Cortex of kidney (tissue), 1 donor: ENCODE measurements around the gene TAF8.
"Not testable (repeated sequence)": the region's sequence is repeated elsewhere in the genome, so short reads cannot be mapped to it uniquely, and the experiment has no call there.

ENCODE experiments used
- DNase-seq: peaks from one replicate; lab custom pipeline; 2025; lab: John Stamatoyannopoulos, UW

TAF8 gene

DNA sequence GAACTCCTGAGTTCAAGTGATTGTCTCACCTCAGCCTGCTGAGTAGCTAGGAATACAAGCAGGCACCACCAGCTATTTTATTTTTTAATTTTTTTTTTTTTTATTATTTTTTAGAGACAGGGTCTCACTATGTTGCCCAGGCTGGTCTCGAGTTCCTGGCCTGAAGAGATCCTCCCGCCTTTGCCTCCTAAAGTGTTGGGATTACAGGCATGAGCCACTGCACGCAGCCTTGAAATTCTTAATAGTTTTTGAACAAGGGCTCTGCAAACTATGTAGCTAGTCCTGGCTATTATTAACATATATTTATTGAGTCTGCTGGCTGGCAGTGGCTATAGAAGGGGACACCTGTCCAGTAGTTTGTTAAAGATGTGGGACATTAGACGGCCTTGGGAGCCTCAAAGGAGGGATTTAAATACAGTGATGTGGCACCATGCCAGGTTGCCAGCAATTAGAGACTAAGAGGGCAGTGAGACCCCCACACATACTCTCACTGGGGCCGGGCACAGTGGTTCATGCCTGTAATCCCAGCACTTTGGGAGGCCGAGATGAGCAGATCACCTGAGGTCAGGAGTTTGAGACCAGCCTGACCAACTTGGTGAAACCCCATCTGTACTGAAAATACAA is 21.1 kb upstream of the TAF8 start:
- DNase-seq: no peak

DNA sequence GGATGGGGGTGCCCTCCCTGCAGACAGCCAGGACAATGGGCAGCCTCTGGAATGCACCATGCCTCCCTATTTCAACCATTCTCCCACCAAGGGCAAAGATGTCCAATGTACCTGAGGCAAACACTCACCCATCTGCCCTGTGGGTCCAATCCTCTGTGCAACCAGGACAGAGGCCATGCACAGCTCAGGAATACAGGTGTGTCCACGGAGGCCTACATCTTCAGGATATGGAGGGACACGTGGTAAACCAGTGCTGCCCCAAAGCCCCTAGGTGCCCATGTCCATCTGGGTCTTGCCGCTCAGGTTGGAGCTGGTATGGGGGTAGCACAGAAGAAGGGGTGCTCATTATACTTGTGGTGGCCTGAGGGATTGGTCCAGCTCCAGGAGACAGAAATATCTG is 20.4 kb upstream of the TAF8 start:
- no peak for DNase-seq

DNA sequence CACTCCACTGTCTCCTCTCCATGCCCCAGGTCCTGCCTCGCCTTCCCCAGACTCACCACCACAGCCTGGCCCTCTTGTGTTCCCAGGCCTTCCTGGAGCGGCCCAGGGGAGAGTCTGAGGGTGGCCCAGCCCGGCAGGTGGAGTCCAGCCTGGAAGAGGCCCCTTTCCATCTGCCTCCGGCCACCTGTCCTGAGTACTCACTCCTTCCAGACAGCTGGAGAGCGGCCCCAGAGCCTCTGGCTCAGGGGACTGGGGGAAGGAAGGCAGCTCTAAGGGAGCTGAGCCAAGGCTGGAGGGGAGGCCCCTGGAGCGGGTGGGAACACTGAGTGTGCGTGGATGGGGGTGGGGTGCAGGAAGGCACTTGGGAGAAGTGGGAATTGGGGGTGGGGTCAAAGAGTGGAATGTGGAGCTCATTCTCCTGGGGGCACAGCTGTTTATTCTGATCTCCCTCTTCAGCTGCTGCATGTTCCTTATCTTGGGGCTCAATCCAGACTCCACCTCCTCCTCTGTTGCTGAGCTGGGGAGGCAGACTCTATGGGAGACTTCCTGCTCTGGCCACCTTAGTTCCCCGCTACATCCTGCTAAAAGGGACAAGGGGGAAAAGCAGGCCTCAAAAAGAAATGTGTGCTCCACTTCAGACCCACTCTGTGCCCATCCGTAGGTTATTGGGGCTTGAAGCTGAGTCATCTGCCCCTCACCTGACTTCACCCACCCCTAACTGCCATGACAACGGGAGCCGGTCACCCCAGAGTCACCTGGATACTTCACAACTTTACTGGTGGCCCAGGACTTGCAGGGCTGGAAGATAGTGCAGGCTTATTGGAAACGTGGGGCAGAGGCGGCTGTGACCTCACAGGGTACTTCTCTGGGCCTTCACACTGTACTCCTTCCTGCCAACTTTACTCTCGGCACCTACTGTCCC is 19.5 kb upstream of the TAF8 start:
- DNase-seq: no peak

DNA sequence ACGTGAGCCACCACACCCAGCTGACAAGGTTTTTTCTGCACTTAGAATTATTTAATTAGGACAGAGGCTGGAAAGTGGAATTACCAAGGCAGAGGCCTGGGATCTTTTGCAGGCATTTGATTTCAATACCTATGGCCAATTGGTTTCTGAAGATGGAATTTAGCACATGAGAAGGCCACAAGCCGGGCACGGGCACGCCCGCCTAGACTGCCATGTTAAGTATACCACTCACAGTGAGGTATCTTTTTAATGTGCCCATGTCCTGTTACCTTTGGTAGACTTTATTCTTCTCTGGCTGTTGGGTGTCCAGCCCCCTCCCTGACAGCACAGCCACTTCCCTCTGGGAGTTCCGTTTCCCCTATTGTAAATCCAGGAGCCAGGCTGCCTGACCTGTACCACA is 18.0 kb upstream of the TAF8 start:
- no peak for DNase-seq

DNA sequence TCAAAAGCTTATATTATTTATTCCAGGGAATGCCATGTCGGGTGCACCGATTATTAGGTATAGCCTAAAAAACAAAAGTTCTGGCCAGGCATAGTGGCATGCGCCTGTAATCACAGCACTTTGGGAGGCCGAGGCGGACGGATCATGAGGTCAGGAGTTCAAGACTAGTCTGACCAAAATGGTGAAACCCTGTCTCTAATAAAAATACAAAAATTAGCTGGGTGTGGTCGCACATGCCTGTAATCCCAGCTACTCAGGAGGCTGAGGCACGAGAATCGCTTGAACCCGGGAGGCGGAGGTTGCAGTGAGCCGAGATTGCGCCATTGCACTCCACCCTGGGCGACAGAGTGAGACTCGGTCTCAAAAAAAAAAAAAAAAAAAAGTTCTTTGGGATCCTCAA is 12.7 kb upstream of the TAF8 start:
- DNase-seq: not testable (repeated sequence)

DNA sequence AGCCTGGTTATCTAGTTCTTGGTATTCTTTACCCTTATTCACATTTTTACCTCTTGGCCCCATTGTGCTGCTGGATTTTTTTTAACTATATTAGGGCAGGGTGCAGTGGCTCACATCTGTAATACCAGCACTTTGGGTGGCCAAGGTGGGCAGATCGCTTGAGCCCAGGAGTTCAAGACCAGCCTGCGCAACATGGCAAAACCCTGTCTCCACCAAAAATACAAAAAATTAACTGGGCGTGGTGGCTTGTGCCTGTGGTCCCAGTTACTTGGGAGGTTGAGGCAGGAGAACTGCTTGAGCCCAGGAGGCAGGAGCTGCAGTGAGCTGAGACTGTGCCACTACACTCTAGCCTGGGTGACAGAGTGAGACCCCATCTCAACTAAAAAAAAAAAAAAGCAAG is 12.2 kb upstream of the TAF8 start:
- no peak for DNase-seq

DNA sequence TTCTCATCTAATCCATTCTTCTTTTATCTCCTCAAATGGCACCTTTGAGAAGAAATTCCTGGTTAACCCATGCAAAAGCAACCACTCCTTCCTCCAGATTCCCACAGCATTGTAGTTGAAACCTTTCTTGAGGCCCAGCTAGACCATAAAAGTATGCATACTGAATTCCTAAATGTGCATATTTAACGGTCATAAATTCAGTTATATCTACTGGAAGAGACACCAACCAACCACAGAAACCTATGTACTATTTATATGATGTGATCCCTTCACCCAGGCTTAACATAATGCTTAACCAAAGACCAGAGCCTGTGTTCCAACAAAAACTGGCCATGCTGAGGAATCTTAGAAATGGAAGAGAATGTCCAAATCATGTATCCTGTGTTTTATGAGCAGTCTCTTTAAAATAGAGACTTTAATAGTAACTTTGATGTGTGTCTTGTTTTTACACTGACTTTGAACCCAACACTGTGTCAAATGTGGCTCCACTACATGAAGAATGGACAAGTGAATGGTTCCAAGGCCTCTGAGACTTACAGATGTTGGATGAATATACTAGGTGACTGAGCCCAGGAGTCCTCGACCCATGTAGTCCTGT is 11.4 kb upstream of the TAF8 start:
- no peak for DNase-seq

DNA sequence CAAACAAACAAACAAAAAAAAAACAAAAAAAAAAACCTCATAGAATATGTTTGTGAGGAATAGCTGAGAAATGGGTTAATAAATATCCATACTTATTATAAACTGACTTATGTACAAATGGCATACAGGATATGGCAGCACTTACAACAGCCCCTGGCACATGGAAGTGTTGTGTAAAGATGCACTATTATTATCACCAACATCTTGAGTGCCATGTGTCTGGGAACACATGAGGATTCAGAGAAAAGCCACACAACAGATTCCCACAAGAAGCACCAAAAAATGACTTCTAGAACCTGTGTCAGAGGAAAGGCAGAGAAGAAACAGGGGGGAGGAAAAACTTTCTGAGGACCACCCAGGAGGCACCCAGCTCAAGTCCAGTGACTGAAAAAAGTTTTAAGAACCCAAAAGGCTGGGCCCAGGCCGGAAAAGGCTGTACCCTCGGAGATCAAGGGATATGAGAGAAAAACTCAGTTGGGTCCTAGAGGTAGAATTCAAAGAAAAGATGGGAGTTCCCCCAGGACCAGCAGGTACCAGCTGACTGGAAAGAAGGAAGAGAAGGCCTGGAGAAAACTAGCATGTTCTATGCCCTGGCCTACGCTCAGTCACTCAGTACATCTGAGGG is 9.4 kb upstream of the TAF8 start:
- no peak for DNase-seq

DNA sequence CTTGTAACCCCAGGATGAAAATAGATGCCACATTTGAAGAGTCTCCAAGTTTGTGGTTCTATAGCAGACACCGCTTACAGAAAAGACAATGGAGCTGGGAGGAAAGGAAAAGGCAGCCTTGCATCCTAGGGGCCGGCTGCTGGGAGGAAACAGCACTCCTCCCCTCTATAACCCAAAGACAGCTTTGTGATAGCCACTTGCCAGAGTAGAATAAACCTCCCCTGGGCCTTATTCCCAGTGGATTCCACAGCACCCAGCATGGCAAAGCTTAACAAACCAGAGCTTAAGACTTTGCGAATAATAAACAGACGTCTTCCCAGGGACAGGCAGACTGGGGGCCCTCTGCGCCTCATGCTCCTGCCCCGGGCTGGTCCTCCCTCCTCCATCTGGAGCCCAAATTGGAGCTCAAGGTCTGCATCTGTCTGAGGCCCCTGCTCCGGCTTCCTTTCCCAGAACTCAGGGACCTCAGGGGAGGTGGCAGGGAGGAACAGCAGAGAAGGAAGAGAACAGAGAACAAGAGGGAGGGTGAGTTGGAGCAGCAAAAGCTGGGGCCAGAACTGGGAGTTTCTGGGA is 8.8 kb upstream of the TAF8 start:
- DNase-seq: no peak

DNA sequence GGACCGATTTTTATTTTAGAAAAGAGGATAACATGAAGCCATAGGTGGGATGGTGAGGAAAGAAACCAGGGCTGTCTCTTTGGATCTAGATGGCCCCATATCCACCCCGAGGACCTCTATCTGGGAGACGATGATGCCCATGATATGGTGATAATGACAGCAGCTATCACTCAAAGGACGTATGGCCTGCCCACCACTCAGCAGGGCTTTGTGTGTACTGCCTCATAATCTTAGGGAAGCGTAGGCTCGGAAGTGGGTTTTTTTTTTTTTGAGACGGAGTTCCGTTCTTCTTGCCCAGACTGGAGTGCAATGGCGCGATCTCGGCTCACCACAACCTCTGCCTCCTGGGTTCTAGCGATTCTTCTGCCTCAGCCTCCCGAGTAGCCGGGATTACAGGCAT is 8.2 kb upstream of the TAF8 start:
- DNase-seq: no peak

DNA sequence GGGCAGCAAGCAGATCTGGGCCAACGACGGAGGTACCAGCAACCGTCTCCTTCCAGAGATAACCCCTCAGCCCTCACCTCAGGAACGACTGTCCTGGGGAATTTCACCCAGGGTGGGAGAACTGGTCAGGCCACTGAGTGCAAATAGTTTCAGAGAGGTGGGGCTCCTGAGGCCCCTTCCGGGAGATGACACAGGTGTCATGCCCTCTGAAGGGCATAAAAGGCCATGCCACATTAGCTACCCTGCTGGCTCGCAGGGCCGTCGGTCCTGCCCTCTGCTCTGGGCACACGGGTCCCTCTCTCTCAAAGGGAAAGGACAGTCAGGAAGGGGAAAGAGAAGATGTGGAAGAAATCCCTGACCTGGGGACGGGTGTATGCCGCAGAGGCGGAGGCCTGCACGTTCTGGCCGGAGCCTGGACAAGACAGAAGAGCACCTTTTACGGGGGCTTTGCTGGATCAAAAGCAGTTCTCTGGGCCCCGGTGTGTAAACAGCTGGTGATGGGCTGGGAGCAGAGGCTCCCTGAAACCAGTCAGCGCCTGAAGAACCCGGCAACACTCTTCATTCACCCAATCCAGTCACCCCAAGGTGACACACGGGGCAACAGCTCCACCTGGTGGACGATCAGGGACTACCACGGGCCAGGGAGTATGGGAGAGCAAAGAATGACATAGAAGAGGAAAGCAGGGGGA is 6.4 kb upstream of the TAF8 start:
- no peak for DNase-seq

DNA sequence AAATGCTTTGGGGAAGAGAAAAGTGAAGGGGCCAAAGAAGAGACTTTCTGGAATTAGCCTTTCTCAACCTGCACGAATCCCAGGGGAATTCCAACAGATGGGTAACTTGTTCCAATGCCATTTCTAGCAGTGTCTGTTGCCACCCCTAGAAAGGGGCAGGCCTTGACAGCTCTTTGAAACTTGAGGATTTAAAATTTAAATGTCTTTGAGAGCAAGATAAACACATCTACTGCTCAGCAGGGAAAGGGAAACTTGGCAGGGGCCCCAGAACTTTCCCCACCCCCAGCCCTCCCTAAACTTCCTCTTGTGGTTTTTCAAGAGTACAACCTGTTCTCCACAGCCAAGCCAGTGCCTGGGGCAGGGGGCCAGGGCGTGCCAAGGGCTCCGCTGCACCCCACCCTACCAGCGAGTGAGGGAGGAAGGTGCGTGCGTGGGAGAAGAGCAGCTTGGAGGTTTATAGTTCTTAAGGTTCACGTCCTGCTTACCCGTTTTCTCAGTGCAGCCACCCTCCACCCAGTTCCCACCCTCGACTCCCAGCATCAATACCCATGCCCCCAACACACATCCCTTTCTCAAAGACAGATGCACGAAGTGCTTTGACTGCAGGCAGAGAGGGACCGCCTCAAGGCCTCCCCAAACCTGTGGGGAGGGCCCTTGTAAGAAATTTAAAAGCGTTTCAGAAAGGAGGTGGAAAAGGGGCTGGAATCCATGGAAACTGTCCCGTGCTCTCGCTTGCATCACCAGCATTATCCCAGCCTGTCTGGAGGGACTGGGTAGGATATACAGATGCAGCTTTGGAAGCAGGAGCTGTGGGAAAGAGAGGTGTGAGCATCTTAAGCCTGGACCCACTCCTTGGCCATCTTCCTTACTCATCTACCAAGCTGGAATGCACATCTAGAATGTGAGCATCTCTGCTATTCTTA is 4.5 kb upstream of the TAF8 start:
- no peak for DNase-seq

DNA sequence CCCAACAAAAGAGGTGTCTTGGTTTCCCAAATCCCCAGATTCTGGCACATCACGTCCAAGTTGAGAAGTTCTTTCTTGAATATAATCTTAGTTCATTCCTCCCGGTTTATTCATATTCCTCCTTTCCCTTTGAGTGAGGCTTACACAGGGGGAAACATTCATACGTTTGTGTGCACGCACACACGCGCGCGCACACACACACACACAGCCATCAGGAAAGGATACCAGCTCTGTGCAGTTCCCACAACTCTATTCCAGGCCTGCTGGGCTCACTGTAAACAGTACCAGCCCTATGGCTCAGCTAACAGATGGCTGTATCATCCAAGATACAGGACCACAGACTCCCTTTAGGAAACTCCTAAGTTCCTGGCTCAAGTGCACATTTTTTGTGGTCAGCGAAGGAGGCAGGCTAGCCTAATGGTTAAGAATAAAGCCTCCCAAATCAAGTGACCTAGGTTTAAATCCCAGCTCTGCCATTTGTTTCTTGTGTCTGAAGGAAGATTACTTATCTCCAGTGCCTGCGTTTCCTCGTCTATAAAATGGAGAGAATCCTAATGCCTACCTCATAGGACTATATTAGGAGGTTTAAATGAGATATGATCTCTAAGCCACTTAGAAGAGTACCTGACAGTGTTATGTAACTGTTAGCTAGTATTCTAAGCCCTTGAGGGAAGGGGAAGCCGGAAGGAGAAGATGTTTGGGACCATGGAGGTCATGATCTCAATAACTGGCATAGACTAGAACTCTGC is 3.7 kb upstream of the TAF8 start:
- no peak for DNase-seq

DNA sequence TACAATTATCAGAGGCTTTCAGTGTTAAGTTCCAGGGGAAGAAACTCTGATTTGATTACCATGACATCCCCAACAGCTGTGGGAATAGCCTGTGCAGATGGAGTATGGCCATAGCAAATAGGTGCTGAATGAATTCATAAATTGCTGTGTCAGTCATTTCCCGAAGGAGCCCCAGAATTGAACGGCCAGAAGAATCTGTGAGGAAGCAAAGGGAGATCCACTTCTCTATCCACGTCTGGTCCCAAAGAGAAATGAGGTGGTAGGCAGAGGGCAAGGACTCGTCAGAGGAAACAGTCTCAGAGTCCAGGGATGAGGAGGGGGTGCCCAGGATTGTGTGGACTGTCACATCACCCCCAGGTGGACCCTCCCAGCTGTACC is 3.1 kb upstream of the TAF8 start:
- DNase-seq: no peak

DNA sequence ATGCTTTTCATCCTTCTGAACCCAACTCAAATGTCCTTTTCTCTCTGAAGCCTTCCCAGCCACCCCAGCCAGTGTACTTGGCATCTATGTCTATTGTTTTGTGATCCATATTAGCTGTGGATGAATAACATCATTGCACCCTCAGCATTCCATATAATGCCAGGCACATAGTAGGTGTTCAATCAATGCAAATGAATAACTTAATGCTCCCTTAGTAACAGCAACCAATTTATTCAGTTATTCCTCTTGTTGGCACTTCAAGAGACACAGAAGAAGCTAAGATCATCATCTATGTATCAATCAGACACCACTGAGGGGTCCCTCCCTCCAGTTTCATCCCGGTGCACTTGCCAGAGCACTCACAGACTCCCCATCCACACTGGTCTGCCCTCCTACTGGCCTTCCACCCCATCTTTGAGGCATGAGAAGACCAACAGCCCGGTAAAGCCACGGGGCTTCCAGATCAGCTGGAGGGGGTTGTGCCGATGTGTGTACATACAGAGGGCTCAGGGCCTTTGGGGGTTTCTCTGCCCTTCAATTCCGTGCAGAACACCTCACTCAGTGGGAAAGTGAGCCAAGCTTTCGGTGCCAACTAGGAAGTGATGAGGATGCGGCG is 2.4 kb upstream of the TAF8 start:
- DNase-seq: no peak

DNA sequence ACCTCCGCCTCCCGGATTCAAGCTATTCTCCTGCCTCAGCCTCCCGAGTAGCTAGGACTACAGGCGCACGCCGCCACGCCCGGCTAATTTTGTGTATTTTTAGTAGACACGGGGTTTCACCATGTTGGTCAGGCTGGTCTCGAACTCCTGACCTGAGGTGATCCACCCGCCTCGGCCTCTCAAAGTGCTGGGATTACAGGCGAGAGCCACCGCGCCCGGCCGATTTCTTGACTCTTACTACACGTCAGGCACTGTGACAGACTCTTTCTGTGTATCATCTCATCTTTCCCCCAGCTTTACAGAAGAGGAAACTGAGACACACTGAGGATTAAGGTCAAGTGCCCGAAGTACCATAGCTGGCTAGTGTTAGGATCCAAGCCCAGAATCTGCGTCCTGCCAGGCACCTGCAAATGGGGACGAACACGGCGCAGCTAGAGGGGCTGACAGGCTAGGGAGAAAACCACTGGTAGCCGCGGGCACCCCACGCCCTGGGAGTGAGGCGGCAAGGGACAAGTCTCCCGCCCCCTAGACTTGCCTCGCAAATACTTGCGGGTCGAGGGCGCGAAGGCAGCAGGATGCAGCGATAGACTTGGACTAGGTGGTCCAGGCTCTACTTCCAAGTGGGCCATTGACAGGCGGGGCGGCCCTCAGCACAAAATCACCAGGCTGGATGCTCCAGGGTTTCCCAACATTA is 1.1 kb upstream of the TAF8 start:
- no peak for DNase-seq

DNA sequence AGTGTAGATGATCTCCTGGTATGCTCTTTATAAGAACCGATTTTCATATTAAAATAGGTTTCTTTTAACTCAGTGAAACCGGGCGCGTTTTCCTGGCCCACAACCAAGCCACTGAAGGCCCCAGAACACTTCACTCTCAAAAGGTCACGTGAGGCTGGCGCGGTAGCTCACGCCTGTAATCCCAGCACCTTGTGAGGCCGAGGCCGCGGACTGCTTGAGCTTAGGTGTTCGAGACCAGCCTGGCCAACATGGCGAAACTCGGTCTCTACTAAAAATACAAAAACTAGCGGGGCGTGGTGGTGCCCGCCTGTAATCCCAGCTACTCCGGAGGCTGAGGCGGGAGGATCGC is 402 bp upstream of the TAF8 start:
- no peak for DNase-seq

DNA sequence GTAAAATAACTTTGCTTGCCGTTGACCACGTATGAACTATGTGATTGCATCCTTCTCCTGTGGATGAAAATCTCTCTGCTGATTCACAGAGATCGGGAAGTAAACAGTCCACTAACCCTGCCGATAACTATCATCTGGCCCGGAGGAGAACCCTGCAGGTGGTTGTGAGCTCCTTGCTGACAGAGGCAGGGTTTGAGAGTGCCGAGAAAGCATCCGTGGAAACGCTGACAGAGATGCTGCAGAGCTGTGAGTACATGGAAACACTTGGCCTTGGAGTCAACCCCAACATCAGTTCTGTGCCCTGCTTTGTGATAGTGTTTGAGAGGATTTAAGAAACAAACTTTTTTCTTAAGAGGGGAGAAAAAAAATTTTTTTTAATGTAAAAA is 937 bp downstream of the TAF8 start:
- DNase-seq: no peak

DNA sequence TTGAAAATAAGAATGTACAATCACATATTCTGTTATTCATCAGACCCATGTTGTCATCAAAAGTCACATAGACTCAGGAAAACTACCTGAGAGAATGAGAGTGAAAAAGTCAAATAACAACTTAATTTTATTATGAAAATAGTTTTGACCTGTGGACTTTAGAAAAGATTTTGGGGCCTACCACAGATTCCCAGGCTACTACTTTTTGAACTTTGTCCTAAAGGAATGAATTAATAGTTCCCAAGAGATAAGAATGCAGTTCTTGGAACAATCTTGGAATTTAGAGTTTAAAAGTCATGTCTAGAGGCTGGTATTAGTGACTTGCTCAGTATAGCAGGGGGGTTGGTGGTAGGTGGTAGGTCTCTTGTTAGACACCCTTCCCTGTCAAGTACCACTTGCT is 3.3 kb downstream of the TAF8 start:
- DNase-seq: no peak
